Esophagus muscularis mucosa (tissue), 4 donors: ENCODE data around the gene PLXNB1. TPM values are rescaled to one million over a fixed set of nuclear protein-coding genes. Genes with fewer than 3 reads are reported as not detected.
"Not testable (repeated sequence)": the region's sequence is repeated elsewhere in the genome, so short reads cannot be mapped to it uniquely, and the experiment has no call there.

Source experiments
- DNase-seq: peaks from one replicate; pipeline ENCODE4 v3.0.0-alpha.2; 2017; ENCODE audit errors: extremely low spot score
- H3K27ac ChIP-seq, 4 donors: fragments of 200-600 bp; sonication (generic); replicated peaks in 1 of 4; 1 replicate in 3 of 4; 2 replicates in 1 of 4; pipeline ENCODE4 v1.5.1; 2016 to 2019; ENCODE audit warnings: mild to moderate bottlenecking in 1 of 4
- H3K27me3 ChIP-seq, 4 donors: fragments of 200-600 bp; sonication (generic); one replicate each; pipeline versions ENCODE4 v1.5.1 to v1.6.0; 2016 to 2019
- H3K36me3 ChIP-seq, 4 donors: fragments of 200-600 bp; sonication (generic); one replicate each; pipeline ENCODE4 v1.5.1; 2016 to 2019
- H3K4me1 ChIP-seq, 4 donors: fragments of 200-600 bp; sonication (generic); one replicate each; pipeline ENCODE4 v1.5.1; 2016 to 2019
- H3K4me3 ChIP-seq, 4 donors: fragments of 200-600 bp; sonication (generic); 1 replicate in 2 of 4; 2 replicates in 2 of 4; pipeline ENCODE4 v1.5.1; 2016 to 2019; ENCODE audit warnings: mild to moderate bottlenecking in 4 of 4, moderate library complexity in 1 of 4
- H3K9me3 ChIP-seq, 4 donors: fragments of 200-600 bp; sonication (generic); 1 replicate in 3 of 4; 2 replicates in 1 of 4; pipeline ENCODE4 v1.5.1; 2016 to 2019
- CTCF ChIP-seq, 3 experiments: fragments of 200-600 bp in 2 of 3; fragments of 450-650 bp in 1 of 3; sonication (generic) in 2 of 3; IDR thresholded peaks; one replicate each; pipeline ENCODE4 v1.5.1; 2017 to 2019; ENCODE audit warnings: antibody characterized with exemption in 3 of 3, mild to moderate bottlenecking in 2 of 3, moderate library complexity in 1 of 3
- EP300 ChIP-seq: sonication (generic); formaldehyde crosslinking; IDR thresholded peaks from one replicate; pipeline ENCODE4 v1.6.1; 2017; ENCODE audit warnings: antibody characterized with exemption
- POLR2A ChIP-seq: fragments of 450-650 bp; IDR thresholded peaks from one replicate; pipeline ENCODE4 v1.6.1; 2017; ENCODE audit warnings: antibody characterized with exemption, moderate library complexity, mild to moderate bottlenecking, low read depth
- POLR2AphosphoS5 ChIP-seq, 2 donors: sonication (generic); formaldehyde crosslinking; IDR thresholded peaks; one replicate each; pipeline ENCODE4 v1.6.1; 2017; ENCODE audit warnings: antibody characterized with exemption in 2 of 2
- WGBS: methylation state at CpG from one replicate; pipeline ENCODE4 v1.1.5; 2018; 5-methylcytosine and 5-hydroxymethylcytosine counted together
- intact Hi-C: fragments of 100-400 bp; cut with DNase I; formaldehyde crosslinking; loops from one replicate; pipeline ENCODE4 v1.15.1; 2023
- total RNA-seq, 4 donors: library from RNA; depleted of rRNA; stranded (reverse); fragments of >200 nt; gene quantifications; one replicate each; pipeline versions ENCODE4 v1.1.0 to v1.2.1, GENCODE V29; 2016

The PLXNB1 gene
- total RNA-seq, 4 donors from 2014 or later = 120 to 200 (median 152) TPM

- TF ChIP-seq EP300 (no peak), CTCF (IDR thresholded peaks at IDR 0.05) (no peak), POLR2AphosphoS5 (IDR thresholded peaks at IDR 0.05) (no peak), POLR2A (no peak)
- Histone ChIP-seq H3K4me3 (no peak overlapping the region), H3K27ac (peak overlapping the region; percentile 96 to 100 (median 98)), H3K36me3 (peaks cover 27 to 66% (median 57%) of the 10 kb centered on the region in 4 donors), H3K27me3 (no peaks in the 10 kb centered on the region), H3K9me3 (no peaks in the 10 kb centered on the region), H3K4me1 (peaks cover 52 to 55% (median 53%) of the 10 kb centered on the region in 4 donors)
- DNase-seq = no peak
- 87% methylated on average over 8 of the region's 17 CpGs for WGBS
- intact Hi-C loops = loop anchor here (1.0 kb wide), 2 partner anchors 41 to 84 kb away; no protein-coding TSS in a partner anchor
These were observed 34.9 kb upstream of the PLXNB1 start for GRCh38 chr3:48464713-48465221.

GRCh38 chr3:48463703-48464102 lies 33.8 kb upstream of the PLXNB1 start:
- H3K4me1 ChIP-seq = peaks cover 42 to 45% (median 42%) of the 10 kb centered on the region in 4 donors
- DNase-seq = no peak
- no peak overlapping the region for H3K4me3 ChIP-seq
- H3K27me3 ChIP-seq = no peaks in the 10 kb centered on the region
- intact Hi-C loops = no loop called here
- WGBS = 75% methylated on average over 7 of the region's 9 CpGs
- no peak for TF ChIP-seq POLR2A
- no peak for TF ChIP-seq EP300
- no peak for TF ChIP-seq POLR2AphosphoS5 (IDR thresholded peaks at IDR 0.05)
- TF ChIP-seq CTCF (IDR thresholded peaks at IDR 0.05) = no peak
- H3K27ac ChIP-seq = peak overlapping the region in 3 of 4 donors; percentile 4 to 15 (median 10)
- peaks cover 36 to 66% (median 57%) of the 10 kb centered on the region in 4 donors for H3K36me3 ChIP-seq
- no peaks in the 10 kb centered on the region for H3K9me3 ChIP-seq

- whole genome bisulfite sequencing = 91% methylated on average over 7 of the region's 7 CpGs
These were observed 31.9 kb upstream of the PLXNB1 start for GRCh38 chr3:48461767-48462166.

GRCh38 chr3:48460517-48460902 lies 30.6 kb upstream of the PLXNB1 start:
- H3K9me3 ChIP-seq = no peaks in the 10 kb centered on the region
- intact Hi-C loops = no loop called here
- WGBS = 92% methylated on average over 3 of the region's 3 CpGs

More at GRCh38 chr3:48461767-48462166, 31.9 kb upstream of the PLXNB1 start:
- intact Hi-C loops, H3K27me3 ChIP-seq, H3K9me3 ChIP-seq, H3K27ac ChIP-seq, H3K4me3 ChIP-seq, DNase-seq: not testable (repeated sequence)
- H3K36me3 ChIP-seq = peaks cover 31 to 65% (median 53%) of the 10 kb centered on the region in 4 donors
- H3K4me1 ChIP-seq = peaks cover 22 to 25% (median 23%) of the 10 kb centered on the region in 4 donors

More at GRCh38 chr3:48460517-48460902, 30.6 kb upstream of the PLXNB1 start:
- peaks cover 10 to 14% (median 11%) of the 10 kb centered on the region in 4 donors for H3K4me1 ChIP-seq
- no peak overlapping the region for H3K27ac ChIP-seq
- no peak for TF ChIP-seq POLR2A
- TF ChIP-seq CTCF (IDR thresholded peaks at IDR 0.05) = no peak
- no peak for TF ChIP-seq EP300
- no peak for TF ChIP-seq POLR2AphosphoS5 (IDR thresholded peaks at IDR 0.05)
- DNase-seq = no peak
- peaks cover 31 to 78% (median 64%) of the 10 kb centered on the region in 4 donors for H3K36me3 ChIP-seq
- H3K27me3 ChIP-seq = no peaks in the 10 kb centered on the region
- no peak overlapping the region for H3K4me3 ChIP-seq
